Measurements from ENCODE around the gene PRR30.
"Not testable (repeated sequence)": the region's sequence is repeated elsewhere in the genome, so short reads cannot be mapped to it uniquely, and the experiment has no call there.

The PRR30 gene

GRCh38 chr2:27139310-27139709 lies at the start of gene PRR30:
TSS of gene PRR30 (minus strand) at chr2:27139410. CDS start at chr2:27138329, 1,081 bp downstream.
- no peak for DNase-seq (ENCODE audit: low spot score)

DNA sequence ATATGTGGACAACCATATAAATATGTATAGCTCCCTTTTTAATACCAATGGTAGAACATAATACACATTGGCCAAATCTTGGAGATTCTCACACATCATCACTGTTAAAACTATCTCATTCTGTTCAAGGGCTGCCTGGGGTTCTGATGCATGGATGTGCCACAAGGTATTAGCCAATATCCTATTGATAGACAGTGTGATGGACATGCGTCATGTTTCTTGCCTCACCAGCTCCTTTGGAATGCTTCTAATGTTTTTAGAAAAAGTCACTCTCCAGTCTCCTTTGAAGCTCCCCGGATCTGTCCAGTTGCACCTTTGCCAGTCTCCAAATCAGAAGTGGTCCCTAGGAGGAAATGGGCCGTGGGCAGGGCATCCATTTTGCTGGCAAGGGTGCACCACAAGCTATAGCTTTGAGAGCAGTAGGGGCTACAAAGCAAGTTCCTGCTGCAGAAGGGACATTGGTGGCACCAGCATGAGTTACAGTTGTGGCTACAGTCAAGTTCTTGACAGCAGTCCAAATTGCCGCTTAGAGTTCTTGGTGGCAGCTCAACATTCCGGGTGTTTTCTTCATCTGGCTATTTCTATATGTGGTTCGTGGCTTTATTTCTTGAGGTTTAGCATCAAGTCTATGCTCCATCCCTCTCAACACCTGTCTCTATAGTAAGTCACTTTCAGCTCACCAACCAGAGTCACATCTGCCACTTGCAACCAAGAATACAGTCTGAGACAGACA lies 47.6 kb upstream of the PRR30 start:
- DNase-seq (ENCODE audit: low spot score) = no peak

DNA sequence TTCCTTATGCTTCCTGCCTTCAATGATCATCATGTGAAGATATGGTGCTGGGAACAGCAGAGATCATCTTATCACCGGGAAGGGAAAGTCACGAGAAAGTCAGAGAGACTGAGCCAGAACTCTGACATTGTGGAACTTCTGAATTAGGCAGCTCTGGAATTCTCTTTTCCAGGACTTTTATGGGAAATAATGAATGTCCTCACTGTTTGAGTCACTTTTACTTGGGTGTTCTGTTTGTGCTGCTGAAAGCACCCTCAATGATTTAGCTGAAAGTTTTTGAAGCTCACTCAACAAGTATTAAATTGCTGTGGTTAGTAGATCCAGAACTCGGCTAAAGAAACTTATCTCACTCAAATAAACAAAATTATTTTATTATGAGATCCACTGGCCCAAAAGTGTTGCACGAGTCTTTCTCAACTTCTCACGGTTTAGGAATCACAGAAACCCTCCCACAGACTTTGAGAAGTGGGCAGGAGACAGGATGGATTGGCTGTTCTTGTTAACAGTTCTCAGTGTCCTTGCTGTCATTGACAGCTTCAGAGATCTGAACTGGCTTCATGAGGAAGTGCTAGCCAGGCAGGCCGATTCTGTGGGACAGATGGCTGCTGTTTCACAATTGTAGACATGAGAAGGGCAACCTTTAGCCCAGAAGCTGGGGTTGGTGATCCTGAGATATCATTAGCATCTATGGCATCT lies 46.3 kb upstream of the PRR30 start:
- no peak for DNase-seq (ENCODE audit: low spot score)

DNA sequence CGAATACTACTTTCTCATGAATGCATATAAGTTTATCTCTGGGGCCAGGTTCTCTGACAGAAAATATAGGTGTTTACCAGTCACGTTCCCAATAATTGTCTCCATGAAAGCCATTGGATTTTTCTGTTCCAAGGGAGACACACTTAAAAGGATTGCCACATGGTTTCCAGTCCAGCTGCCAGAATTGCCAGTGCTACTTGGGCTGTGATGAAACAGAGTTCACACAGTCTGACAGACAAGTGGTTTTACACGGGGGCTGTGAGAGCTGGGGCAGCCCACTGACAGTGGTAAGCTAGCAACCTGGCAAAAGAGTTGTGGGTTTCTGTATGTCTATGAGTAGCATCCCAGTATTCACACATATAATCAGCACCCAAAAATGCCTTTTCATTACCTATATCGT lies 44.9 kb upstream of the PRR30 start:
- no peak for DNase-seq (ENCODE audit: low spot score)

DNA sequence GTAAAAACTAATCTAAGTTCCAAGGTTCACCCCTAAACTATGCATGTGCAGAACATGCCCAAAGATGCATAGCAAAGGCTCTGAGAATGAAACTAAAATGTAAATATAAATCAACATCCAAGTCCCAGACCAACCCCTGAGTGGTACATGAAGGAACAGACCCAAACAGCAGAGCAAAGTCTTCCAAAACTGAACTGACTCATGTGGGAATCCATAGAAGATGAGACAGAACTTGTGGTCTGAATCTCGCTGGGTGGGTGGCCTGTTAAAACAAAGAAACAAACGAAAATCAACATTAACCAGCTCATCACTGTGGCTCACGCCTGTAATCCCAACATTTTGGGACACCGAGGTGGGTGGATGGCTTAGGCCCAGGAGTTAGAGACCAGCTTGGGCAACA lies 43.1 kb upstream of the PRR30 start:
- no peak for DNase-seq (ENCODE audit: low spot score)

DNA sequence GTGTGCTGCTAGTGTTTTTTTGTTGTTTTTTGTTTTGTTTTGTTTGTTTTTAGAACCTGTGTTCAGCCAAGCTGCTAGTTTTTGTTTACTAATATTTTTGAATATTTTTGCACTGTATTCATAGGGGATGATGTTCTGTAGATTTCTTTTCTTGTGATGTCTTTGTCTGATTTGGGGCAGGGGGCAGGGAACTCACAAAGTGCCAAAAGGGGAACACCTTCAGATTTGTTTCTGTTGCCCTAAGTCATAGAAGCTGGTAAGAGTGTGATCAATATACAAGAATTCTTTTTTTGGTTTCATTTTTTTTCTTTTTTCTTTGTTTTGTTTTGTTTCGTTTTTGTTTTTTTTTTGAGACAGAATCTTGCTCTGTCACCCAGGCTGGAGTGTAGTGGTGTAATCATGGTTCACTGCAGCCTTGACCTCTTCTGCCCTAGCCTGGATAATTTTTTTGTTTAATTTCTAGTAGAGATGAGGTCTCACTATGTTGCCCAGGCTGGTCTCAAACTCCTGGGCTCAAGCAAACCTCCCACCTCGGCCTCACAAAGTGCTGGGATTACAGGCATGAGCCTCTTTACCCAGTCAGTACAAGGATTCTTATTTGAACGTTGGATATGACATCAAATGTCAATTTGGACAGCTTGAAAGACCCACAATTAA lies 40.3 kb upstream of the PRR30 start:
- DNase-seq (ENCODE audit: low spot score) = no peak

DNA sequence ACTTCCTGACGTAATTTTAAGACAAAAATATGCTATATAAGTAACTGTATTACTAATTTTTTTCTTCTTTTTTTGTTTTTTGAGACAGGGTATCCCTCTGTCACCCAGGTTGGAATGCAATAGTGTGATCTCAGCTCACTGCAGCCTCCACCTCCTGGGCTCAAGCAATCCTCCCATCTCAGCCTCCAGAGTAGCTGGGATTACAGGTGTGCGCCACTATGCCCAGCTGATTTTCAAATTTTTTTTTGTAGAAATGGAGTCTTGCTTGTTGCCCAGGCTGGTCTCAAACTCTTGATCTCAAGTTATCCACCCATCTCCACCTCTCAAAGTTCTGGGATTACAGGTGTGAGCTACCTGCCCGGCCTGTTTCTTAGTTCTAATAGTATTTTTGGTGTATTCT lies 39.3 kb upstream of the PRR30 start:
- DNase-seq (ENCODE audit: low spot score) = no peak

GRCh38 chr2:27177441-27178351 lies 38.5 kb upstream of the PRR30 start:
- no peak for DNase-seq (ENCODE audit: low spot score)

- not testable (repeated sequence) for DNase-seq (ENCODE audit: low spot score)
Observed at GRCh38 chr2:27175781-27176180, 36.6 kb upstream of the PRR30 start.

DNA sequence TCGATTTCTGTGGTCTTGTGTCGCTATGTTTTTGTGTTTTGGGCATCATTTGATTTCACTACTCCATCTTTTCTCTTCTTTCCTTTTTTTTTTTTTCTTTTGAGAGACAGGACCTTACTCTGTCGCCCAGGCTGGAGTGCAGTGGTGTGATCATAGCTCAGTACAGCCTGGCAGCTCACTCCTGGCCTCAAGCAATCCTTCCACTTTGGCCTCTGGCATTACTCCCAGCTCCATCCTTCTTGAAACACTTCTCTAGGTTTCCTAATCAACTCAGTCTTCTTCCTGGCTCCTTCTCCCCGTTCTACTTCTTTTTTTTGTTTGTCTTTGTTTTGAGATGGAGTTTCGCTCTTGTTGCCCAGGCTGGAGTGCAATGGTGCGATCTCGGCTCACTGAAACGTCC lies 36.1 kb upstream of the PRR30 start:
- DNase-seq (ENCODE audit: low spot score) = no peak

DNA sequence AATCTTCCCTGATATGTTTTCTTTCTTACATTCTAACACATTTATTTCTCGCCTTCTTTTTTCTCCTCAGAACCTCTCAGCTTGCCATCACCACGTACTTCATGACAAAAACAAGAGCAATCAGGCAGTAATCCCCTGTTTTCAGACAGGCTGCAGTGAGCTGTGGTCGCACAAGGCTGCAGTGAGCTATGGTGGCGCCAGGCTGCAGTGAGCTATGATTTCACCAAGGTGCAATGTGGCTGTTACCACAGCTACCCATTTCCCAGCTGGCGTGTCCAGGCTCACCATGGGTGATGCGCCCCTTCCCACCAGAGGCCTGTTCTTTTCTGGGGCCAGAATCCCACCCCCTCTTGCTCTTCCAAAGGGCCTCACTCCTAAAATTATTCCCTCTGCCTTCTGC lies 35.4 kb upstream of the PRR30 start:
- DNase-seq (ENCODE audit: low spot score) = no peak

DNA sequence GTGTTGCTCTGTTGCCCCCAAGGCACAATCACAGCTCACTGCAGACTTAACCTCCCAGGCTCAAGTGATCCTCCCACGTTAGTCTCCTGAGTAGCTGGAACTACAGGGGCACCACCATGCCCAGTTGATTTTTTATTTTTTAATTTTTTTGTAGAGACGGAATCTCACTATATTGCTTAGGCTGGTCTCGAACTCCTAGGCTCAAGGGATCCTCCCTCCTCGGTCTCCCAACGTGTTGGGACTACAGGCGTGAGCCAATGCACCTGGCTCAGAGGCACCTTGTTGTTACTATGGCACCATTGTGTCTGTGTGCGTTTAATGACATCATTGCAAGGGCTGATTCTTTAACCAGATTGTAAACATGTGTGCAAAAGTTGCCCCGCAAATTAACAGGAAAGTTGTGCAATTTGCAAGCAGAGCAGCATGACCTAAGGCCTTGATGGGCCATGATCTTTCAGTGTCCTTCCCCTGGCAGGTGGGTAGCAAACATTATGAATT lies 32.2 kb upstream of the PRR30 start:
- DNase-seq (ENCODE audit: low spot score) = no peak

DNA sequence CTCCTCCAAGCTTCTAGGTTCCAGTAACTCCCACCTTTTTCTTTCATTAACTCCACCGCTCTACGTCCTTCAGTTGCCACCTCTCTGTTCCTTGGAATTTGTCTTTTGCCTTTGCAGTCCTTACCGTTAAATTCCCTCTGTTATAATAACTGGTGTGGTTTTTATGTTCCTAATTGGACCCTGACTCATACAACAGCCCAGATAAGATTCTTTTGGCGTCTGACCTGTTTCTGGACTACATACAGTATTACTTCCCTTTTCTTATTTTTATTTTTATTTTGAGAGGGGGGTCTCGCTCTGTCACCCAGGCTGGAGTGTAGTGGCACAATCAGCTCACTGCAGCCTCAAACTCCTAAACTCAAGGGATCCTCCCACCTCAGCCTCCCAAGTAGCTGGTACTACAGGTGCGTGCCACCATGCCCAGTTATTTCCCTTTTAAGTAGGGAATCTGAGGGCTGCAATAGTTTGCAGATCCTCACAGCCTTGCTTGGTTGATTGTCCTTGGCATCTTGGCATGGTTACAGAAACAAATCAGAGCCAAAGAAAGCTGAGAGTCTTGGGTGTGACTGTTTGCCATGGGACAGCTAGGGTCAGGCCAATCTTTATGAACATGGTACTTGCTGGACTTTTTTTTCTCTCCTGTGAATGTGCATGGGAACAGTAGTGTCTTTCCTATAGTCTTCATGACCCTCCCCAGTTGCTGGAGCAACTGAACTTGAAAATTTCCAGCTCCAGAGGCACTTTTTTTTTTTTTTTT lies 31.5 kb upstream of the PRR30 start:
- no peak for DNase-seq (ENCODE audit: low spot score)

GRCh38 chr2:27164960-27165763 lies 26.0 kb upstream of the PRR30 start:
- DNase-seq (ENCODE audit: low spot score) = no peak

DNA sequence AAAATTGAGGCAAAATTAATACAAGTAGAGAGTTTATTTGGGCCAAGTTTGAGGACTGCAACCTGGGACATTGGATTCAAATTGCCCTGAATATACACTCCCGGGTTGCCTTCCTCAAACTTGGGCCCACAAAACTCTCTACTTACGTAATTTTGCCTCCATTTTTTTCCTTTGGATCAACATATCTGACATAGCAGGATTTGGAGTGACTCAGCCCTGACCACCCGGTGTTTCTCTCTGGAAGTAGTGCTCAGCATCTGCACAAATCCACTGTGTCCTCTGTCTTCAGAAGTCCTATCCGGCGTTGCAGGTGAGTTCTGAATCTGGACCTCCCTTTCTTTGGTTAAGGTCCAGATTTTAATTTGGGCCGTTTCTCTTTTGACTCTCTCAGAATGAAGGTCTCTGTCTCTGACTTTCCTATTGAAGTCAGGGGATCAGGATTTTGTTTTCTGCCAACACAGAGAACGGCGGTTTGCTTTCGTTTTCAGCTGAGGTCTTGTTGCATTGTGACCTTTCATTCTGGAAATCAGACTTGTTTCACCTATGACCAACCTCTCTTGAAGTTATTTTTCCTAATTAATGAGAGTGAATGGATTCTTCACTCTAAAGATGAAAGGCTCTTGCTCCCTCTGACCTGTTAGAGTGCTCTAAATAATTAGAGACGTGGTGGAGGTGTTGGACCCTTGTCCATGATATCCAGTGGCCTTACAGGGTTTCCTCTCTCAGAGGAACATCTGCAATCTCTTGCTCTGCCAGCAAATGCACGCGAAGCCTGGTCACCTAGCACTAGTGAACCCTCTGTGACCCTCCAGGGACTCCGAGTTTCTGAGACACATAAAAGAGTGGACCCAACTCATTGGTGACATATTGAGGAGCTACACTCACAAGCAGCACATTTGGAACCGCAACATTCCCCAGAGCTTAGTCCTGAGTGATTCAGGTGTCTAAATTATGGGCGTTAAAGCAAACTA lies 23.2 kb upstream of the PRR30 start:
- no peak for DNase-seq (ENCODE audit: low spot score)

GRCh38 chr2:27160191-27160590 lies 21.0 kb upstream of the PRR30 start:
- DNase-seq (ENCODE audit: low spot score) = no peak

DNA sequence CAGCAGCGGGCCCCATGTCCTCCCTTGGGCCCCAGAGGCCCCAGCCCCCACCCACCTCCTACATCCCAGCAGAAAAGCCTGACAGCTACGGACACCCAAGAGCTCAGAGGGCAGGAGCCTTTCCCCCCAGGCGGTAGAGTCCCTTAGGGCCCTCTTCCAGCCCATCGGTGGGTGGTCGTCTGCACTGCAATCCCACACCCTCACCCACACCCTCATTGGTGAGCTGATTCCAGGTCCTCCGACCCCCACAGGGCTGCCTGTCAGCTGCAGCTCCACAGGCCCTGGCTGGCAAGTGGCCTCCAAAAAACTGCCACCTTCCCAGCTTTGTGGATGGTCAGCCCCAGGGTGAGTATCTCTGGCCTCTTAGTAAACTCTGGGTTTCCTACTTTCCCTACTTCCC lies 20.1 kb upstream of the PRR30 start:
- DNase-seq (ENCODE audit: low spot score) = no peak

DNA sequence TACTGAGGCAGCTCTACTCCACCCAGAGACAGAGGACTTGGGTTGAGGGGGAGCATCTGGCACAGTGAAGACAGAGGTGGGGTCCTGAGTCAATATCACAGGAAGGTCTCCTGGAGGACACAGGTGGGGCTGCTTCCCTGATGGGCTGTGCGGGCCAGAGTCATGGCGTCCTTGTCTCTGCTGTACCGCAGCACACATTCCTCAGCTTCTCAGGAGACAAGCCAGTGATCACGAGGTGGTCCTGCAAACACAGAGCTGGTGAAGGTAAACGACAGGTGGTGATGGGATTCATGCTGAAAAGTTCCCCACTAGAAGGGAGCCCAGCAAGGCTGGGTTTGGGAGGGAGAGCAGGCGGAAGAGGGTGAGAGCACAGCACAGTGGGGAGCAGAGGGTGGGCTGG lies 19.3 kb upstream of the PRR30 start:
- DNase-seq (ENCODE audit: low spot score) = no peak

- no peak for DNase-seq (ENCODE audit: low spot score)
Observed at GRCh38 chr2:27155069-27155520, 15.9 kb upstream of the PRR30 start.

Measured in putamen (tissue), 1 donor.